GM18907 (cell line): Measurements from ENCODE around the gene TLR6.

Experiments used
- ATAC-seq: cut with Tn5 transposase; IDR thresholded peaks from one replicate; pipeline ENCODE4 v1.9.1; 2021; ENCODE audit warnings: mild to moderate bottlenecking, moderate library complexity; ENCODE audit not compliant: unreplicated experiment

TLR6 gene

DNA sequence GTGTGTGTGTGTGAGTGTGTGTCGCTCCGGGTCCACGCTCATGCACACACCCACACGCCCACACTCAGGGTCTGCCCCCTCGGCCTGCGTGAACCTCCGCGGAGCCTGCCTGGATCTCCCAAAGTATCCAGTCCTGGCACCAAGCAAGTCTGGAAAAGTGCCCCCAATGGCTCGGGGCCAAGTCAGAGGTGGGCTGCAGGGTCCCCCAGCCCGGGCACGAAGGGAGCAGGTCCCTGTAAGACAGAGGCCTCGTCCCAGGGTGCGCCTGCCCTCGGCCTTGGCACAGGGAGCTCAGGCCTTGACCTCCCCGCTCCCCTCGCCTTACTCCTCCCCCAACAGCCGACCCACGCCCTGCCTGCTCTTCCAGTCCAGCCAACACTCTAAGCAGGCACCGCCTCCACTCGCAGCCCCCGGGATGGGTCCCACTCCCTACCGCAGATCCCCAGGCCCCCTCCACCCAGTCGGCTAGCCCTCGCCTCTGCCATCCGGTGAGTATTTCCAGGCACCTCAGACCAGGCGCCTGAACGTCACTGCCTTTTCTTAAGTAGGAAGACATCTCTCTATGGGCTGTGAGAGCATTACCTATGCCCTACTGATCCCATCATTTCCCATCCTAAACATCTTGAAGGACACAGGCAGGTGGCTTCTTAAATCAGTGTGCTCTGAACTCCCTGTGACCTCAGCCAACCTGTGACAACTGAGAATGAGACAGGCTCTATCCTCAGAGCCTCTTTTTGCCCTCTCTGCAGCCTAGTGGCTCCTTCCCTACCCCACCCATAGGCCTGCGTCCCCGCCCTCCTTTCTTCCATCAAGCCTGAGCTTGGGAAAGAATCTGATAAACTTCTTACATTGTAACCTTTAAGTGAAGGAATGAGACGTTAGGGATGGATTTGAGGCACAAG is 11.7 kb upstream of the TLR6 start:
- no peak for ATAC-seq

DNA sequence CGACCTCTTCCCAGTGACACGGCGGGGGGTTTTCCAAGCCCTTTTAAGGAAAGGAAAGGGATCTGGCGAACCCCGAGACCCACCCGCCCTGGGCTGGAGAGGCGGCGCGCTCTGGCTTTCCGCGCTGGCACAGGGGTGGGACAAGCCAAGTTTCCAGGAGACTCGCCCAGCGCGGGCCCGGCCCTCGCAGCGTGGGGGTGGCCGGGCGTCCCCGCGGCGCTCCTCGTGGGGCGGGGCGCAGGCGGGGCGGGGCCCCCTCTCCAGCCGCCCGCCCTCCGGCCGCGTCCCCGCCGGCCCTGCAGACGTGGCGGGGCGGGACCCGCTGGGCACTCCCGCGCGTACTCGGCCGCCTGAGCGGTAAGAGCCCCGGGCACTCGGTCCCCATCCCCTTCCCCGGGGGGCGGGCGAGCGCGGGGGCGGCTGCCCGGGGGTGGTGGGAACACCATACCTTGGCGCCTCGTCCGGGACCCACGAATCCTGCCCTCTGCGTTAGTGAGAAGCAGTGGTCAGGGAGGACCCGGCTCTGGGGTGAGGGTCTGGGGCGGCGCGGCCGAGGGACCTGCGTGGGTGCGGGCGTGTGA is 11.0 kb upstream of the TLR6 start, which contains the start of gene FAM114A1:
TSS of gene FAM114A1 (plus strand) at position 329 of the 581 bp plus-strand sequence. CDS start 10,273 bp downstream, outside the sequence.
- peak; percentile 82 for ATAC-seq

DNA sequence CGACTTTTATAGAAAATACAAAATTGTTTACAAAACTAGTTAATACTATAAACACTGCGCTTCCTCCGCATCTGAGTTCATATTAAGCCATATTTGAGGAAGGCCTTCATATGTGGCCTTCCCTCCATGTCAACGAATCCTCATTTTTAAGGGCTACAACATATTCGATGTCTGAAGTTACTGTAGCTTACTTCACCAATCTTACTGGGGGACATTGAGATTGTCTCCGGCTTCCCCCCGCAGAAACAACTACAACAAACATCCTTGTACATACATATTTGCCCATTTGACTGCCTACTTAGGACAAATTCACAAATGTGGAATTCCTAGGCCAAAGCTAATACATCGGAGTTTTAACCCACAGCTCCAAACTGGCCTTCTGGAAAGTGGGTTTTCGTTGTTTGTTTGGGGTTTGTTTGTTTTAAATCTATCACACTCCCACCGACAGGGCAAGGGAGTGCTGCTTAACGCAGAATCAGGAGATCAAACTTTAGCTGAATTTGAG is 10.4 kb upstream of the TLR6 start:
- no peak for ATAC-seq

DNA sequence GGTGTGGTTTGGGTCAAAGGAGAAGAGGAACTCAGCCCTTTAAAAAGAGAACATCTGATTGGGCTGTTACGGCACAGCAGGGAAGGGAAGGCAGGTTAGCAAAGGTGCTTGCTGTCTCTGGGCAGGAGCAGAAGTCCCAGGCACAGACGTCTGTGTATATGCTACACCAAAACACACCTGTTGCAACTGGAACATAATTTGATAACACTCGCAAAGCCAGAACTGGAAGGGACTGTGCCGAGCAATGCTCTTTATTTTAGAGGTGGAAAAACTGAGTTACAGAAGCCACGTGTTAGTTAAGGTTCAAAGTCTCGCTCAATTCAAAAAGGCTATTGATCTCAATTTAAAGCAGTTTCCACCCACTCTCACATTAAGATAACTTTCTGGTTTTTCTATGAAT is 8.8 kb upstream of the TLR6 start:
- no peak for ATAC-seq

DNA sequence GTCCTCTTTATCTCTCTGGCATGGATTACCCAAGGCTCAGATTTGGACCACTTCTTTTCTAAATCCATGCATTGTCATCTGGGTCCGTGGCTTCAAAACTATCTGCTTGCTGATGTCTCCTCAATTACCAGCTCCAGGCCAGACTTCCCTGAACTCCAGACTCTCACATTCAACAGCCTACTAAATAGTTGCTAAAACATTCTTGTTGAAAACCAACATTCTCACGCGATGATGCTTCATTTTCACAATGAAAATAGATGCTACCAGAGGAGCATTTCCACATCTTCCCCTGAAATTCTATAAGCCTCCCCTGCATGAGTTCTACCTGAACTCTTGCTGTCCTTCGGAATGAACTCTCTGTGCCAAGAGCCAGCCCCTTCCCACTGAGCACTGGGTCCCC is 5.2 kb upstream of the TLR6 start:
- ATAC-seq: no peak

DNA sequence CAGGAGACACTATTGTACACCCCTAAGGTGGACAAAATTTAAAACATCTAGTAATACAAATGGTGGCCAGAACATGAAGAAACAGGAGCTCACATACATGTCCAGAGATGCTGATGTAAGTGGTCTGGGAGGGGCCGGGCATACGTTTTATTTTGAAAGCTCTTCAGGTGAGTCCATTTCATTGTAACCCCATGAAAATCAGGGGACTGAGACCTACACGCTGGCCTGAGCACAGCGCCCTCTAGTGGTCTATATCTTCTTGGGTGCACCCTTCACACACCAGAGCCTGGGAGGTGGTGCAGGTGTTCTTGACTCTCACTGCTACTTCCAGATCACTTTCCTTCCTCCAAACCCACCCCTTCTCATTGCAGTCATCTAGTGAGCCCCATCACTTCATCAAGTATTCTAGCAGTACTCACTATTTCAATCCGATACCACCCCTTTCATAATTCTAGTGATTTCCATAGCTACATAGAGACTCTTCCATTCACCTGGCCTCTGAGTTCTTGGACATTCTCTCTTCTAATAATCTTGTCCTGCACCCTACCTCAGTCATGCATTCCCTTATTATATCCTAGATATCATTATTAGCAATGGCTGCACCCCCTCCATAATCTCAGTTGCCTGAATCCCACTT is 4.3 kb upstream of the TLR6 start:
- ATAC-seq: peak; percentile 62

DNA sequence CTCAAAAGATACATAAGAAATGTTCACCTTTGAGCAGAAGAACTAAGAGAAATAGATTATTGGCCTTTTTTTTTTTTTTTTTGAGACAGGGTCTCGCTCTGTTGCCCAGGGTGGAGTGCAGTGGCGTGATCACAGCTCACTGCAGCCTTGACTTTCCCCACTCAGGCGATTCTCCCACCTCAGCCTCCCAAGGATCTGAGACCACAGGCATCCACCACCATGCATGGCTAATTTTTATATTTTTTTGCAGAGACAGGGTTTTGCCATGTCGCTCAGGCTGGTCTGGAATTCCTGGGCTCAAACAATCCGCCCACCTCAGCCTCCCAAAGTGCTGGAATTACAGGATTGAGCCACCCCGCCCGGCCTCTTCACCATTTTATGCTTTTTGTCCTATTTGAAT is 2.9 kb upstream of the TLR6 start:
- no peak for ATAC-seq

DNA sequence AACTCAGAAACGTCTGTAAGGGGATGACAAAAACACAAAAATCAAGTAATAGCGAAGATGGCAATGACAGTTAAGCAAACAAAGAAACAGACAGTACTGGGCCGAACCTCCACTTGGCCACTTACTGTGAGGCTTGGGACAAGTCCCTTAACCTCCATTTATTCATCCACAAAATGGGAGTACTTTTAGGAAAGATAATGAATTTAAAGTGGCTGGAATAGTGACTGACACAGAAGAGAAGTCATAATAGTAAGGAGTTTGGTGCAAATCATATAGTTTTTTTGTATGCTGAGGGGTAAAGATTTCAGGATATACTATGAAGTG is 1.4 kb upstream of the TLR6 start:
- ATAC-seq: no peak

DNA sequence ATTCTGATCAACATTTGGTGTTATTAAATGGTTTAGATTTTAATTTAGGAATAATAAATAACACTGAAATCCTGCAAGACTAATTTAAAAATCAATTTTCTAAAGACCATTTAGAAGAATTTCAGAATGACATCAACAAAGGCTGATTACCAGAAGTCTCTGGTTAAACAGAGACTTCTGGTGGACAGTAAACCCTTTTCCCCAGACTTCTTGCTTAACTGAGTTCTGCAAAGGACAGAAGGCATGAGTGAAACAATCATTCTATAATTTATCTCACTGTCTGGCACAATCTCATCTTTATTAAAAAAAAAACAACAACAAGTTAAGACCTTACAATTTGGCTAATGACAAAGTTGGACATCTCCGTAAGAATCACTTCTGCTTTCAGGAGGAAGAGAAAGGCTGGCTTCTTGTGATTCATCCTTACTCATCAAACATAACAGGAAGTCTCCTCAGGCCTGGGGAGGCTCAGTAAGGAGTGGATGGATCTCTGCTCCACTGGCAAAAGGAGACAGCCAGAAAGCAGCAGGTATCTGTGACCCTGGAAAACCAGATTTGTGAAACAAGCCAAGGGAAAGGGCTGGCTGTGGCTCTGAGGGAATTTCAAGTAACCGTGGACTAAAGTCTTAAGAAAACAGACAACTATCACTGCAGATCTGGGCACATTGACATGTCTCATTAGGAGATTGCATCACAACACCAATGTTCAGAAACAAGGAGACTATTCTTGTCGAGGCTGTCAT is 908 bp upstream of the TLR6 start:
- ATAC-seq: peak; percentile 63

DNA sequence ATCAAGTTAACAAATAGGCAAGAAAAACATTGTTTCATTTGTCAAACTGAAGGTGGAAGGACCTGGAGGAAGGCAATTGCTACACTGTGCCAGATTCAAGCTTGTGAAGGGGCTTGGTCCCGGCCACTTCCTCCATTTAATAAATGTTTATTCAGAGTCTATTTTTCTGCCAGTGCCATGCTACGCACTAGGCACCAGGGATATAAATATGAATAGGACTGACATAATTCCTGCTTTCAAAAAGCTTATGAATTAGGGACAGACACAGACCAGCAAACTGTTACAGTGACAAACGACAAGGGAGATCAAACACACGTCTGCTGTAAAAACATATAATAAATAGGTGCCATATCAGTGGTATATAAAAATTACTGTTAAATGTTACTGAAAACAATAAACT is 571 bp downstream of the TLR6 start:
- ATAC-seq: no peak

DNA sequence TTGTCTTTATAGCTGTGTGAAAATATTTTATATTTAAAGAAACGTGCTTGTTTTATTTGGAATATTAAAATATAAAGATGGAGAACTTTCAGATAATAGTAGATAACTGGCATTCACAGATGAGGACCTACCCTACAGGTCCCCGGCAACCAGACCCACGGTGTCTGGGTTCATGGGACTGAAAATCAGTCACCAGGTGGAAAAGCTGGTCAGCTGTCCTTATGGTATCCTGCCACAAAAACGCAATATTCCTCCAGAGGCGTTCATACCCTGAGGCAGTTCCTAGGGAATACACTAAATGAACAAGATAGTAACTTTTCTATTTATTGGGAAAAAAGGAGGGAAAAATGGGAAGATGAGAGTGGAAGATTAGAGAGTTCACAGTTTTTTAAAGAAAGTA is 1.2 kb downstream of the TLR6 start:
- ATAC-seq: no peak

DNA sequence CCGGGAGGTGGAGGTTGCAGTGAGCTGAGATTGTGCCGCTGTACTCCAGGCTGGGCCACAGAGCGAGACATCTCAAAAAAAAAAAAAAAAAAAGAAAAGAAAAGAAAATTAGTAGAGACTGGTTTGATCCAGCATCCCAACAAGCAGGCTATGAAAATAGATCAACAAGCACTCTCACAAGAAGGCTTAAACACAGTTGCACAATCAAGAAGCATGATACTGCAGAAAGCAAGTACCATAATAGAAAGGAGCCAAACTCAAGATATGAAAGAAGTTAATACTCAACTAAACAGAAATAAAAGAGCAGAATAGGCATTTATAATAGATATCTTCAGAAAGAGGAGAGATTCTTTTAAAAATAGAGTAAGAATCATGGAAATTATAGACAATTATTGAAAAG is 10.6 kb downstream of the TLR6 start:
- ATAC-seq: no peak

DNA sequence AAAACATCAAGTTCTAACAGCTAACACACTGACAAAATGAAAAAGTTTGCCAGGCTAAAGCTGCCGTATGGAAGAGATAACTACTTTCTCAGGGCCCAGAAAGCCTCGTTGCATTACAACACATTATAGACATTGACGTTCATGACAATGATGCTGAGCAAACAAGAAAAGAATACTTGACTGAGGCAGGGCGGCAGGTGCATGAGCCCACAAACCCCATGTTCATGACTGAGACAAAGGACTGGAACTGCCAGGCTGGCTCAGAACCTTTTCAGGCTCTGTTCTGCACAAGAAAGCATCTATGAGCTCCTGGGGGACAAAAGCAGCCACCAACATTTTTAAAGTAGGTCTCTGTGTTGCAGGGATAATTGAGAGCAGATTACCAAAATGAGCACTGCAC is 13.6 kb downstream of the TLR6 start:
- ATAC-seq: no peak

DNA sequence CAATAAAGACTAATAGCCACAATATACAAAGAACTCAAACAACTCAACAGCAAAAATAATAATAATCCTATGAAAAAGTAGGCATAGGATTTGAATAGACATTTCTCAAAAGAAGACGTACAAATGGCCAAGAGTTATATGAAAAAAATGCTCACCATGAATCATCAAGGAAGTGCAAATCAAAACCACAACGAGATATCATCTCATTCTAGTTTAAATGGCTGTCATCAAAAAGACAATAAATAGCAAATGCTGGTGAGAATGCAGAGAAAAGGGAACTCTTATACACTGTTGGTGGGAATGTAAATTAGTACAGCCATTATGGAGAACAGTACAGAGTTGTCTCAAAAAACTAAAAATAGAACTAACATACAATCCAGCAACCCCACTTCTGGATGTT is 18.8 kb downstream of the TLR6 start:
- no peak for ATAC-seq

DNA sequence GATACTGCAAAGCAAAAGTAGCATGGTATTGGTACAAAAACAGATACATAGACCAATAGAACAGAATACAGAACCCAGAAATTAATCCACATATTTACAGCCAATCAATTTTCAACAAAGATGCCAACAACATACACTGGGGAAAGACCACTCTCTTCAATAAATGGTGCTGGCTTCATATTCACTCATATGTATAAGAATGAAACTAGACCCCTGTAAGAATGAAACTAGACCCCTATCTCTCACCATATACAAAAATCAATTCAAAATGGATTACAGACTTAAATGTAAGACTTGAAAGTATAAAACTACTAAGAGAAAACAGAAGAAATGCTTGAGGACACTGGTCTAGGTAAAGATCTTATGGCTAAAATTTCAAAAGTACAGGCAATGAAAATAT is 19.3 kb downstream of the TLR6 start:
- ATAC-seq: no peak

DNA sequence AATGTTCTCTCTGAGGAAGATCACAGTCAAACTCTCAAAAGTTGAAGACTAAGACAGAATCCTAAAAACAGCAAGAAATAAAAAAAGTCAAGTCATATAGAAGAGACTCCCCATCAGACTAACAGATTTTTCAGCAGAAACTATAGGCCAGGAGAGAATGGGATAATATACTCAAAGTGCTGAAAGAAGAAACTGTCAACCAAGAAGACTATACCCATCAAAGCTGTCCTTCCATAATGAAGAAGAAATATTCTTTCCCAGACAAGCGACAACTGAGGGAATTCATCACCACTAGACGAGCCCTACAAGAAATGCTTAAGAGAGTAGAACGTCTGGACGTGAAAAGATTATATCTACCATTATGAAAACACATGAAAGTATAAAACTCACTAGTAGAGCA is 22.0 kb downstream of the TLR6 start:
- no peak for ATAC-seq

DNA sequence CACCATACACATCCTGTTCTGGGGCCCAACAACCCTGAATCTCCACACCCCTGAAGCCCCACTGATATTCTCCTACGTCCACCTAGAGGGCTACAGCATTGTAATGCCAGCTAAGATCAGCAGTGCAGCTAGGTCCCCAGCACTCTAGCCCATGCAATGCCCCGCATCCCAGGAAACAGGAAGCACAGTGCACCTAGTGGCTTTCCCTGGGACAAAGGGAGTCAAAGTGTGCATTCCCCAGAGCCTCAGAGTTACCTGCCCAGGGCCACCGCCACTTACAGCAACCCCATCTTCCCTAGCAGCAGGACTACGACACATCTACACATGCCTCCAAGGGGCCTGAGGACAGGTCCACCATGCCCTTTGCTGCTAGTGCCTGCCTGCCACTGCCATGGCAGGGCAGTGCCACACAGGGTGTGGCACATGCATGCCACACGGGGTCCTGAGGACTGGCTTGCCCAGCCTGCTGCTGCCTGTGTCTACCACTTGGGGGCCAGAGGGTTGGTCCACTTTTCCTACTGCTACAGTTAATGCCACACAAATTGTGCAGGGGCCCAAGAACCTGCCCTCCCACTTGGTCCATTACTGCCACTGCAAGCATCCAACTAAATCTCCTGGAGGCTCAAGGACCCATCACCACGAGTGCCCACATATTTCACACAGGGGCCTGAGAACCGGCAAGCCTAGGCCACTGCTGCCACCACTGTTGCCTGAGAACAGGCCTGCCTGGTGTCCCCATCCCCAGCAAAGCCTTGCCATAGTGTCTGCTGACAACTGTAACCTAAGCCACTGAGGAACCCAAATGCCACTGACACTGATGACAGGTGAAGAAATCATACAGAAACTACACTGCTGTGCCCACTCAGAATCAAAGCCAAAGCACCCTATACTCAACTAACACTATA is 23.7 kb downstream of the TLR6 start:
- ATAC-seq: no peak

DNA sequence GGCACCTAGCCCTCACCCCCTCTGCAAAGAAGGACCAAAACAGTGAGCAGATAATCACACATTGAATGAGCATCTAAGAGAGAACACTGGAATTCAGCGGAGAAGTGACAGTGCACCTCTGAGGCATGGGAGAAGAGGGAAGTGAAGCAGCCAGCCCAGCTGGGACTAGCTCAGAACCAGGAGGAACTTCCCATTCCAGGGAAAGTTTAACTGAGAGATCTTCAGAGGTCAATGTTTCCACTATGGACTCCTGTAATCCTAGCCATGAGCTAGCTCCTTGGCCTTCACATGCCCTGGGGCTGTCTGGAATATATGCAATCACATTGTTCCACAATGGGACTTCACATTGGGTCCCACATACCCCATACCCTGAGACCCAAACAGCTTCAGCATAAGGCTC is 24.4 kb downstream of the TLR6 start:
- ATAC-seq: no peak

DNA sequence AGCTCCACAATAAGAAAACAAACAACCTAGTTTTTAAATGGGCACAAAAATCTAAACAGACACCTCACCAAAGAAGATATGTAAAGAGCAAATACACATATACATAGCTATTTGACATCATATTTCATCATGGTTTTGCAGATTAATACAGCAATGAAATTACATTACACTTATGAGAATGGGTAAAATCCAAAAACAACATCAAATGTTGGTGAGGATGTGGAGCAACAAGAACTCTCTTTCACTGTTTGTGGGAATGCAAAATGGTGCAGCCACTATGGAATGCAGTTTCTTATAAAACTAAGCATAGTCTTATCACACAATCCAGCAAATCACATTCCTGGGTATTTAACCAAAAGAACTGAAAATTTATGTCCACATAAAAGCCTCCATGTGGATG is 25.0 kb downstream of the TLR6 start:
- ATAC-seq: no peak

DNA sequence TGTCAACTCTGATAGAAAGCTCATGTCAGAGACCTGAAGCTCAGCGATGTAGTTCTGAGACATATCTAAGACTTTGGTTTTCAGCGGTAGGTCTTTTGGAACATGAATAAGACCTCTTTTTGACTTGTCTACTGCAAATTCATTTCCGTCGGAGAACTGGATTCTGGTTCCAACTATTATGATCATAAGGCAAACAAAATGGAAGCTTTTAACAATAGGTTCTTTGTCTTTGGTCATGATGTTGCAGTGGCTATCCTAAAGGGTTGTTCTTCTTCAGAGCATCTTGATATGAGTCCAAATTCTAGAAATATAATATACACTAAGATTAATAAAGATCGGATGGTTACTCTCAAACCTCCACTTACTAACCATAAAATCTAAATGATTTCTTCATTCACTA is 27.4 kb downstream of the TLR6 start:
- ATAC-seq: no peak
